Inferior parietal cortex (tissue), 1 donor: ENCODE data around the gene CSNK1D.

Experiments
- DNase-seq: peaks from one replicate; pipeline ENCODE4 v3.0.0-alpha.2; 2016; ENCODE audit errors: extremely low spot score

CSNK1D gene

DNA sequence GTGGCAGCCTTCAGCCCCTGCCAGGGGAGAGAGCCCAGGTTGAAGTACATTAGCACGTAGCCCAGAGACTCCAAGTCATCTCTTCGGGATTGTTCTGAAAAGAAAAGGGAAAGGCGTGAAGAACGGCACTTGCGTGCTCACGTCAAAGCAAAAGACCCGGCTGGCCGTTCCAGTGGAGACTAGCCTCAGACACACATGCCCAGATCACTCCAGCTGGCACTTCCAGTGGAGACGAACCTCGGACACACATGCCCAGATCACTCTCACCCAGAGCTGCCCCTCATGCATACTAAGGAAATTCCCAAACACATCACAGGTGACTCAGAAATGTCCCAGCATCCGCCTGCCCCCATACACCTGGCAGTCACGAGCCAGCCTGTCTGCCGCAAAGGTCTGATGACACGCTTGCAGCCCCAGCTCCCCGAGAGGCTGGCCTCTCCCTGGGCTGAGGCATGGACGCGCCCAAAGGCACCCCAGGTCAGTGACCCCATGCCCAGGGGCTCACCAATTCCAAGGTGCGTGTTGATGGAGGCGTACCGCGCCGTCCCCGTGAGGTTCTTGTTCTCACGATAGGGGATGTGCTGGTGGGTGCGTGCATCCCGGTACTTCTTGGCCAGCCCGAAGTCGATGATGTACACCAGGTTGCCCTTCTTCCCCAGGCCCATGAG, 20.9 kb downstream of the CSNK1D start:
- no peak for DNase-seq

DNA sequence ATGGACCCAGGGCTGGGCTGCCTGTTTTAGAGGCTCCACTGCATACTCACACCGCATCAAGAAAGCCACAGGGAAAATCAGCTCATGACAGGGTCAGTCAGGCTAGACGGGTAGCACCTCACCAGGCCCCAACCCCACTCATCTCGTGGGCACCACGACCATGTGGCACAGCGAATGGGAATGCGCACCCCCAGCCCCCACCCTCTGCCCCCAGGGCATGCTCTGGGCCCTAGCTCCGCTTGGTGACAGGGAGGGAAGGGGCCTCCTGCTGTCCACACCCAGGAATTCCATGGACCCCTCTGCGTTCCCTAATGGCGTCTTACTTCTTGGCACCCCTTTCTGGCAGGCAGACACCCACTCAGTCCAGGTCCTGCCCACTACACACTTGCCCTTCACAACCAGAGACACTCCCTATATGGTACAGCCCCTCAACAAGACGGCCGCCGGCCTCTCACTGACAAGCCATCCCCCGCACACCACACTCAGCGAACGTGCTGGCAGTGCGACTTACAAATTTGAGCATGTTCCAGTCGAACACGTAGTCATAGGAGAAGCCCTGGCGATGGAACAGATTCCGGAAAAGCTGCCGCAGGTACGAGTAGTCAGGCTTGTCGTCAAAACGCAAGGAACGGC, 22.5 kb downstream of the CSNK1D start:
- no peak for DNase-seq

DNA sequence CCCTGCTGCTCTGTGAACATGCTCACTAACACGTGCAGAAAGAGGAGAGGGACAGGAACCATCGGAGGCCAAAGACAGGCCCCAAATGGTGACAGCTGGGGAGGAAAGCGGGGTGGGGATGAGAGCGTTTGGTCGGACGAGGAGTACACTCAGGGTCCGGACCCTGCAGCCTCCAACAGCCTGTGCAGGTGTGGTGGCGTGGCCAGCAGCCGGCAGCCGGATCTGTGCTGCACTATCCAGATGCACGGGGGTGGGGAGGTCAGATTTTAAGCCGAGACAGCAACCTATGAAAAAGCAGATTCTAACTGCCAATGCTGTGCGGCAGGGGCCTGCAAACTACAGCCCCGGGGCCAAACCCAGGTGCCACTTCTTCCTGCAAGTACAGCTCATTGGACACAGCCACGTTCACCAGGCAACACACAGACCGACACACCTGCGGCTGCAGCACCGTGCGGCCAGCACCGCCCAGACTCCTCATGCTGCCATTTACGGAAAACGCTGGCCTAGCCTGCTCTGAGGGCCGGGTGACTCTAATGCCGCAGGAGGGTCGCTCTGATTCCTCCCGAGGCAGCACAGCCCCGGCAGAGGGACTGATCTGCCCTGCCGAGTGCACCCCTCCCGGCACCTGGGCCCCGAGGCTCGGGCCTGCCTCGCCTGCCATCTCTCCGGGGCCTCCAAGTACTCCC, 23.5 kb downstream of the CSNK1D start:
- no peak for DNase-seq

DNA sequence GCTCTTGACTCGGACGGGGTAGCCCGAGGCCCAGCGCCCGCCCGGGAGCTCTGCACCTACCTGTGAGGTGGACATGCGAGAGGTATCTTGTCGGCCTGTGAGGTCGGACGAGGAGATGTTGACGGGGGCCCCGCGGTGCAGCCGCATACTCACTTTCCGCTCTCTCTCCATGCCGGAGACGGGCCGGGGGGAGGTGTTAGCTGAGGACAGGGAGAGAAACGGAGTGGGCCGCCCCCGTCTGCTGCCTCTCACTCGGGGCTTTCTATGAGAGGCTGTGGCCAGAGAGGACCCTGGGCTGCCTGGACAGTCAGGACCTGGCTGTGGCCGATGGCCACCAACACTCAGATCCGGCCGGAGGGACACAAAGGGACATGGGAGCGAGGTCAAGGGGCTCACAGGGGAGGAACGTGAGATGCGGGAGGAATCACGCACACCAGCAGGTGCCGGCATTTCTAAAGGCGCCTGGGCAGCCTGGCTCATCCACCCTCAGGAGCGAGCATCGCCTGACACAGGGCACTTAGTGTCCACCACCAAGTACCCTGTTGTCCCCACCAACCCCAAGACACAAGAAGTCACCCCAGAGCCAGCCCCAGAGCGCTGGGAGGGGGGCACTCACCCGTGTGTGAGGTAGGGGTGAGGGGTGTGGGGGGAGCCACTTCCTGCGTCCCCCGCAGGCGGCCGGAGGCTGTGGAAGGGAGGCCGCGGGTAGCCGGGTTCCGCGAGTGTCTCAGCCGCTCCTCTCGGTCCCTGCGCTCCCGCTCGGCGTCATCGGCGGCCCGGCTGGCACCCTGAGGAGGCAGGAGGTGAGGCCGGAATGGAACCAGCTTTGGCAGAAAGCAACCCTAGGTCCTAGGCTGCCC, 24.5 kb downstream of the CSNK1D start:
- DNase-seq, result no peak

DNA sequence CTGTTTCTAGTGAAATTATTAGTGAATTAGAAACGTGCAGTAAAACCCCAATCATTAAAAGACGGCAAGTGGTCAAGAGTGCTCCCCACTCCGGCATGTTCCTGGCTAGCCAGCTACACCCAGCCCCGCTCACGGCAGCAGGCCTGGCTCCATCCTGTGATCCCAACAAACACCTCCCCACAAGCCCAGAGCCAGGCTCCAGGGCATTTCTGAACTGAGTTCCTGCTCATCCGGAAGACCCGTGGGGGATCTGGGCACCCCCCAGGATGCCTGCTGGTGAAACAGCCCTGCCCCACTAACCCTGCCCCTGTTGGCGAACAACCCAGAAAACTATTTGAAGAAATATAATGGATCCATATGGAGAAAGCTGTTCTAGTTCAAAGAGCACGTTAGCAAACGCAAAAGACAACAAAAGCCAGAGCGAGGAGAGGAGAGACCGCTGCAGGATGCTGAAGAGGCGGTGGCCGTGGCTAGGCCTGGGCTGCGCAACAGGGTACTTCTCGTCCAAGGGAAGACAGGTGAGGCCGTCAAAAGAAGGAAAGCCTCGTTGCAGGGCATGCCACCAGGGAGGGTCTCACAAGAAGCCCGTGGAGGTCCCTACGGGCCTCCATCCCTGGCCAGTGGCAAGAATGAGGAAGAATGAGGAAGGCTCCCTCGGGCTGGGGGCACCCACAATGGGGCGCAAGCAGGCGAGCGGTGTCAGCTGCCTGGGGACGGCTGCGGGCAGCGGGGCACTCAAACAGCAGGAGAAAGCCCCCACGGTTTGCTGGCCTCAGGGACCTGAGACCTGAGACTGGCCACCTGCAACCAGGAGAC, 25.4 kb downstream of the CSNK1D start:
- DNase-seq, result no peak

DNA sequence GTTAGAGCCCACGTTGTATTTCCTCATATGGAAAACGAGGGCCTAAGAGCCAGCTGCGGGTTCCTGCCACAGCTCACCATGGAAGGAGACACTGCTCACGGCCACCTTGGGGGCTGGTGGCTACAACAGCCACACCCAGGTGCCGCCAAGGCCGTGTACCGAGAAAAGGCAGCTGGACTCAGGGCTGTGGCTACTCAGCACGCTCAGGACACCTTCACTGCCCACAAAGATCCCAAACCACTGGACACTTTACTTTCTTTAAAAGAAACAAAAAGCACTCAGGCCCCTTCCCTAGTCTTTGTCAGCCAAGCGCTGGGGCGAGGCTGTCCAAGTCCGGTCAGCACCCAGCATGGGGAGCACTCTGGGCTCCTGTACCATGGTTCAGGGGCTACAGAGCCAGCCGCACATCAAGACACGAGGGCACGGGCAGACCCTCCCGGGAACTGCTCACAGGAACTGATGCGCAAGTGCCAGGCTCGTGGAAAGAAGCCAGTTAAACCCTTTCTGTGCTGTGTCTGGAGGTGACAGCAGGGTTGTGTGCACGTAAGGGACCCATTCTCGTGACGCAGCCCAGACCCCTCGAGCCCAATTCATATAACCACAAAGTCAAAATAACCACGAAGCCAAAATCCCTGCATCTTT, 26.2 kb downstream of the CSNK1D start:
- DNase-seq, result no peak

DNA sequence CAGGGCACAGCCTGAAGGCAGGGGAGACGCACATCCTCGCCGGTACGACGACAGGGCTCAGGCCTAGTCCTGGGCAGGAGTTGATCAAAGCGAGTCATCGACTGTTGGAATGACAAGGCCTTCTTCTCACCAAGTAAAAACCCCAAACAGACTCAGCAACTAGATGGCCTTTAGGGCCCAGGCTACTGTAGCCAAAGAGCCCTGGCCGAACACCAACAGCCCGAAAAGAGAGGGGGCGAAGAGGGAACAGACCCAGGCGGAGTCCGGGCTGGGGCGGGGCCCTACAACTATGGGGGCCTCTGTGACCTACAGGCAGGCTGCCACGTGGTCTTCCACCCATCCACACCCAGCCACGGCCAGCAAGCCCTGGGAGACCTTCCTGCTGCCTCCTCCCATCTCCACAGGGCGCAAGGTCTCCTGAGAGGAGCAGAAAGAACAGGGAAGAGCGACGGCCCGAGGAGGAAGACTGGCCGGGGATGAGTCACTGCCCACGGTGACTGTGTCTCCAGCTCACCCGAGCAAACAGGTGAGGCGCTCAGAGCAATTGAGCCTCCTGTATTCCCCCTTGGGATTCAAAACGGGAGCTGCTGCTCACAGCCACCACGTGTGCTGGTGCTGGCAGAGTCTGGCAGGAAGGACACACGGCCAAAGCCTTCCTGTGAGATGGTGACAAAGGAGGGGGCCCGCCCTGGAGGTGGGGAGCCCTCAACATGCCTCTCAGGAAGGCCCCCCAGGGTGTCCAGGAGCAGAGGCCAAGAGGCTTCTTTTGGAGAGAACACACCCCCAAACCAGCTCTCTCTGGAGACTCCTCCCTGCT, 26.9 kb downstream of the CSNK1D start:
- DNase-seq, result no peak

DNA sequence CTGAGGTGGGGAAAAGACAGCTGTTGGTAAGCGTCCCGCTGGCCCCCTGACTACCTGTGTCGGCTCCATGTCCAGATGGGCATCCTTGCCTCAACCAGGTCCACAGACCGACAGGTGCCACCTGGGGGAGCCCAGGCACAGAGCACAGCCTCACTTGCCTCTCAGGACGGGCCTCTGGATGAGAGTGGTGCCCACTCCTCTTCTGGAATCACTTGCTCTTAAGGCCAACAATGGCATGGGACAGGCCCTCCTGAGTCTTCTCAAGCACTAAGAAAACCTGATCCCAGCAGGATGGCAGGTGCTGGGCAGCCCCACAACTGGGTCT, 27.5 kb downstream of the CSNK1D start:
- DNase-seq, result no peak

DNA sequence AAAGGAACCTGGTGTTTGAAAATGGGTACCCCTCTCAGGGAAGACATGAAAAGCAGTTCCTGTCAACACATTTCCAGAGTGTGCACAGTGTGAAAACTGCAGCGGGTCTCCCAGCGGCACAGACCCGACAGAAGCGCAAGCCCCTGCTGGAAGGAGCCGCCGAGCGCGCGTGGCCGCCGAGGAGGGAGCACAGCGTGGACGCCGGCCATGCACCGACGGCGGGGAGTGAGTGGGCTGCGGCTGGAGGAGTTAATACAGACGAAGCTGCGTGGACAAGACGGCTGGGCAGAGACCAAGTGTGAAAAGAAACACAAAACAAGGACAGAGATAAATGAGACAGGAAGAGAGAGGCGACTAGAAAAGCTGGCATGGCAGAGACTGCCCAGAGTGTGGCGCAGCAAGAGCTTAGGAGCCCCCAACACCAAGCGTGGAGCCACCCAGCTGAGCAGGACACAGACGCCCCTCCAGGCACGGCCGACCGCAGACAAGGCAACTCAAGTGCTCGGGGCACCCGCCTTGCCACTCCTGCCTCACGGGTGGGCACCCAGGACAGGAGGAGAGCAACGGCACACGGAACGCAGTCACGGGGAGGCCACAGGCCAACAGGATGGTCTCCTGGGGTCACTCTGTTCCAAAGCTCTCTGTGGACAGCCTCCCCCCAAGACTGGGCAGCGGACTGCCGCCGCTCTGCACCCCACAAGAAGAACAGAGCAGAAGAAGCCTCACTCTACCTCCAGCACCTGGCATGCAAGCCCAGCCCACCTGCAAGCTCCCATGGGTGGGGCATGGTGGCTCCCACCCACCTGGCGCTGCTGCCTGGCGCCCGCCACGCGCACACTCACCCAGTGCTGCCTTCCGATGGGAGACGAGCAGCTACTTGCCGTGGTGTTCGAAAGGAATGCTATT, 28.1 kb downstream of the CSNK1D start:
- no peak for DNase-seq

DNA sequence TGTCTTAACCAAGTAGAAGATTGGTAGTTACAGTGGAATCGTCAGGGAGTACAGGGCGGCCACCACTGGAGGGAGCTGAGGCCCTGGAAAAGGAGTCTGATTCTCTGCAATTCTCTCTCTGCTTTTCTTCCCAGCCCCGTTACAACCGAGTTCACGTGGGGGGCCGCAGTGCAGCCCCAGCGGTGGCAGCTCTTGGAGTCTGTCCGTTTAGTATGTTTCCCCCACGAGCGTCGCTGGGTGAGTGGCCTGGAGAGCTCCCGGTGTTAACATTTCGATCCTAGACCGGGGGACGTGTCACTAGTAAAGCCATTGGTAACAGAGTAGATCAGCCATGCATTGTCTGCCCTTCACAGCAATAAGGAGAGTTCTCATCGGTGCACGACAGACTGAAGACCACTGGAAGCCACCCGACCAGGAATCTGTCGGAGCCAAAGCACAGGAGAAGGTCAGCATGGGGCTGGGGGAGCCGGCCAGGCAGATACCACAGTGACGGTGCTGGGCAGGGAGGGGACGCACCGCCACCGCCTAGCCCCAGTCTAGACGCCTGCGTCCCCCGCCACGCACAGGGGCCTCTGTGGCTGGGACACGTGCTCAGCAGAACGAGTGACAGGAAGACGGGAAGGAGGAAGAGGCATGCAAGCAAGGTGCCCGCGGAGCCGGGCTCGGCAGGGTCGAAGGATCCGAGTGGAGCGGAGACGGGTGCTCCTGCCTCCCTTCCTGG, 28.9 kb downstream of the CSNK1D start:
- DNase-seq, result peak; percentile 66

DNA sequence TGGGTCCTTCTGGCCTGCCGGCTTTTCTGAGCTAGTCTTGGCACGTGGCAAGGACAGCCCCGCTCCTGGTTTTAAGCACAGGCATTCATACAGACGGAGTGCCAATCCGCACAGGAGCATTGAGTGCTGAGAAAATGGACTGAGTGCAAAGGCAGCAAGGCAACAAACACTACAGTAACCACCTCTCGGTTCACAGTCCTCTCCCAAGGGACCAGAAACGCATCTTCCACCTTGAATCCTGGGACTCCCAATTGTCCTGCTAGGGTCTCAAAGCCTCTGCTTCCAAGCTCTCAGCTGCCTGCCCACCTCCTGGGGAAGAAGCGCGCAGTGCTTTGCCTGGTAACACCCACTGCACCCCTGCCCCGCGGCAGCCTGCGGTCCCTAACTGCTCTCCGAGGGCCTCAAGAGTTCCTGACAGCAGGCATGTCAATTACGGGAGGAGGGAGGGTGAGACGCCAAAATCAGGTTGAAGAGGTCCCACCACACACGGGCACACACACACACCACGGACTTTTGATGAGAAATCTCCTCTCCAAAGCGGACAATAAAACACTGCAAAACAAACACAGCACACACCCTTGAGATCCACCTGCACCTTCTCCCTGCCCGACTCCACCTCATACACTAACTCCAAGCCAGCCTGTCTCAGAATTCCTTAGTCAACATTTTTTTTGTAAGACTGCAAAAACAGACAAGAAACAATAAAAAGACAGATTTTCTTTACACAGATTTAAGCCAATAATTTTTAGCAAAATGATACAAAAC, 29.7 kb downstream of the CSNK1D start:
- no peak for DNase-seq

DNA sequence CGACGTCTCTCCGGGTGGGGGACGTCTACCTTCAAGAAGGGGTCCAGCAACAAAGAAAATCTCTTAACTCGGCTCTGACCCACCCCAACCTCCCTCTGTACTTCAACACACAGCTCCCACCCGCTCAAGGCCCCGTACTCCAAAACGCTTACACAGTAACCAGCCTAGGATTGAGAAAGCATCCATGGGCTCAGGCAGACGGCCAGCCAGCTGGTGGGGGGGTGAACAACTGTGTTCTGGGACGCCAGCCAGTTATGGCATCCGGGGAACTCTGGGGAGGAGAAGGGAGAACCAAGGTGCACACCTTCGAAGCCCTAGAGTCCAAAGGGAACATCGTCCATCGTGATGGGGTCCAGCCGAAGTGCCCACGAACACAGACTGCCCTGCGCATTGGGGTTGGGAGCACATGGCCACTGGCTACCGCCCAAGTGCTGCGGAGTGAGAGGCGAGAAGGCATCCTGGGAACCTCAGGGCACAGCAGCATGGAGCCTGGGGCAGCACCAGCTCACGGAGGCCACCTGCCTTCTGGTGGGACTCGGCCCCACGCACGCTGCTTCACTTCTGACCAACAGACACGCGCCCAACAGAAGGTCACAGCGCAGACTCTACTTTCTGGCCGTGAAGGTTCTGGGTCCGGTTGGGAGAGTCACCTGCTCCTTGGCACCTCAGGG, 30.4 kb downstream of the CSNK1D start:
- peak; percentile 87 for DNase-seq

DNA sequence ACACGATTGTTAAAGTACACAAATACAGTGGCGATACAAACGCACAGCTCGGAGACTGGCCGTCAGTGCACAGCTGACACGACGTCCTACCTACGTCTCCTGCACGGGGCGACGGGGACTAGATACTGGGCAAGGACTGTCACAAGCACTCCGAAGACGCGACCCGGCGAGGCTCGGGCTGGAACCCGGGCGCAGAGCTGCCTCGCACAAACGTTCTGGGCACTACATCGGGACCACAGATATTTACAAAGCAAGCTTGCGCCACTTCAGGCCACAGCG, 30.9 kb downstream of the CSNK1D start:
- no peak for DNase-seq

DNA sequence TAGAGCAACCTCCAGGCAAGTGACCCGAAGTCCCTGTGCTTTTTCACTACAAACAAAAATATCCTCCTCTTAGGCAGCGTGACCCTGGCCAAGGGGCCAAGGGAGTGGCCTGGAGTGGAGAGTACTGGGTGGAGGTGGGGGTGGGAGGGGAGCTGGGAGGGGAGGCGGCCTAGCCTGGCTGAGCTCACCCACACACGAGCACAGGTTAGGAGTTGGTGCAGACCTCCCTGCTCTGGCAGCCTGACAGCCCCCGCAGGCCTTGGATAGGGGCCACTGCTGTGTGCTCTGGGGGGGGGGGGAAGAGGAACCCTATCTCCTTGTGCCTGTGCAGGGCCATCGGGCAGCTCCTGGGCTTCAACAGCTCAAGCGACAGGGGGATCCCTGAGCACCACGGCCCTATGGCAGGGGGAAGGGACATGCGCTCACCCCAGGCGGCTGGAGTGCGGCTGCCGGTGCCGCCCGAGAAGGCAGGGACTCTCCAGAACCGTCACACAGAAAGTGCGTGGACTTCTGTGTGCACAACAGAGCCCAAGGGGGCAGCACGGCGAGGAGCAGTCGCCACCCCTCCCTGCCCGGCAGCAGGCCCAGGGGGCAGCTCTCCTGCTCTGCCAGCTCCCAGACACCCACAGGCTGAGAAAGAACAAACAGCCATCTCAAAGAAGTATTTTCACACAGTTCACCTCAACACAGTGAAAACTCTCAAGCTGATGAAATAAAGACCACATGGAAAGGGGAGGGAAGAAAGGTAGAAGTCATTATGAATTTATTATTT, 31.4 kb downstream of the CSNK1D start:
- DNase-seq, result no peak

DNA sequence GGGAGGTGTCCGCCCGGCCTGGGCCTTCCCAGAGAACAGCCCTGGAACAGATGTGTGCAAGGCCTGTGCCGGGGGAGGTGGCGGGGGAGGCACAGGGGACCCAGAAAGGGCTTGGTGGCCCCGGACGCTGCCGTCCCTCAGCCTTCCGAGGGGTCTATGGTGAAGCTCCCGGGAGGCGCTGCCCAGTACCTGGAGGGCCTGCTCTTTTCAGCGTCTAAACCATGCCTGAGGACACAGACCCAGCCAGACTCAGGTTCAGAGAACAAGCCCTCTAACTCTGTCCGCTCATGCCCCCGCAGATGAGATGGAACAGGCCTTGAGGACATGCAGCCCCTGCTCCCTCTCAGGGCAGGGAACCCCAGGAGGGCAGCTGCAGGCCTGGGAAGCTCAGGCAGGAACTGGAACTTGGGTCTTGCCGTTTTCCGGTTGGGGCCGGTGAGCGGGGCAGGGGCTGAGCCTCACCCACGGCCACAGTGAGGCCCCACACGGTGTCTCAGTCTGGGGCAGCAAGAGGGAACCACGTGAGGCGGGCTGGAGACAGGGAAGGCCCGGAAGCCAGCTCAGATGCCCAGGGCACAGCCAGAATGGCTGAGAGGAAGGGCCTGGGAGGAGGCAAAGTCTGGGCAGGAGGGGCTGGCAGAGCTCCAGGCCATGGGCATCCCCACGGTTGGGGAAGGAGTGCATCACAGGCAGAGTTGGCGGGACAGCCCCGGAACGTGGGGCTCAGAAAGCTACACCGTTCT, 32.1 kb downstream of the CSNK1D start:
- DNase-seq, result no peak
